H1 (cell line): ENCODE measurements around the gene CANT1. TPM values are rescaled to one million over a fixed set of nuclear protein-coding genes. Genes with fewer than 3 reads are reported as not detected.

Experiments
- CTCF ChIA-PET: fragments of 300-600 bp; sonication (Branson Sonifier 250); formaldehyde crosslinking; loops from one replicate; lab custom pipeline; 2021; ENCODE audit not compliant: partially characterized antibody; lab: Charles Lee
- POLR2A ChIA-PET: fragments of 300-600 bp; sonication (Branson Sonifier 250); formaldehyde crosslinking; loops from one replicate; lab custom pipeline; 2021; ENCODE audit warnings: inconsistent platforms; ENCODE audit not compliant: partially characterized antibody; lab: Charles Lee
- DNase-seq, 2 experiments: peaks; one replicate each; pipeline versions ENCODE4 v3.0.0 to v3.0.0-alpha.2; 2010 to 2022; ENCODE audit warnings: low spot score in 2 of 2, low read depth in 1 of 2, mixed read lengths in 1 of 2
- FAIRE-seq: peaks from 2 replicates; lab custom pipeline; 2011; peaks lifted over from hg19 to GRCh38; lab: Jason Lieb, UNC
- H2AFZ ChIP-seq: 2 replicates; pipeline ENCODE4 v1.8.1; 2012; ENCODE audit warnings: low read length, inconsistent platforms
- H2AK5ac ChIP-seq: 2 replicates; pipeline ENCODE4 v1.6.1; 2013; ENCODE audit warnings: low read depth, low read length
- H2BK120ac ChIP-seq: replicated peaks from 2 replicates; pipeline ENCODE3; 2013; ENCODE audit warnings: low read depth, low read length, inconsistent platforms
- H2BK12ac ChIP-seq: 2 replicates; pipeline ENCODE4 v1.6.1; 2013; ENCODE audit warnings: low read depth, low read length
- H2BK15ac ChIP-seq: 2 replicates; pipeline ENCODE4 v1.6.1; 2013; ENCODE audit warnings: low read length
- H2BK20ac ChIP-seq: 2 replicates; pipeline ENCODE4 v1.6.1; 2013; ENCODE audit warnings: low read length
- H2BK5ac ChIP-seq: 2 replicates; pipeline ENCODE4 v1.6.1; 2013; ENCODE audit warnings: low read depth, low read length
- H3K14ac ChIP-seq: 2 replicates; pipeline ENCODE4 v1.6.1; 2013; ENCODE audit warnings: inconsistent platforms; ENCODE audit not compliant: insufficient read length
- H3K18ac ChIP-seq: 2 replicates; pipeline ENCODE4 v1.6.1; 2013; ENCODE audit warnings: low read length; ENCODE audit errors: extremely low read depth
- H3K23ac ChIP-seq: 2 replicates; pipeline ENCODE4 v1.6.1; 2013; ENCODE audit warnings: inconsistent platforms; ENCODE audit not compliant: insufficient read length
- H3K23me2 ChIP-seq: 2 replicates; pipeline ENCODE4 v1.6.1; 2013; ENCODE audit warnings: low read depth, low read length
- H3K27ac ChIP-seq: 2 replicates; pipeline ENCODE4 v1.6.1; 2011; ENCODE audit warnings: low read depth, low read length, inconsistent platforms
- H3K27me3 ChIP-seq, 4 experiments: replicated peaks in 1 of 4; 1 replicate in 1 of 4; 2 replicates in 3 of 4; pipeline versions ENCODE4 v1.6.1 to v1.8.1; 2011 to 2013; ENCODE audit warnings: low read length in 3 of 4, mild to moderate bottlenecking in 3 of 4, inconsistent platforms in 2 of 4, mixed read lengths in 2 of 4, moderate library complexity in 1 of 4; ENCODE audit not compliant: control insufficient read depth in 3 of 4, insufficient read depth in 3 of 4; ENCODE audit errors: extremely low read depth in 1 of 4
- H3K36me3 ChIP-seq, 4 experiments: 2 replicates each; pipeline versions ENCODE4 v1.6.1 to v1.8.1; 2011 to 2013; ENCODE audit warnings: mild to moderate bottlenecking in 4 of 4, low read length in 3 of 4, moderate library complexity in 2 of 4, control low read depth in 1 of 4, inconsistent platforms in 1 of 4; ENCODE audit not compliant: insufficient read depth in 4 of 4, control insufficient read depth in 2 of 4
- H3K4ac ChIP-seq: replicated peaks from 2 replicates; pipeline ENCODE3; 2013; ENCODE audit warnings: low read length, low read depth, mixed read lengths, inconsistent platforms; ENCODE audit not compliant: insufficient read length
- H3K4me1 ChIP-seq, 4 experiments: replicated peaks in 1 of 4; 1 replicate in 1 of 4; 2 replicates in 3 of 4; pipeline versions ENCODE4 v1.6.1 to v1.8.1; 2011 to 2013; ENCODE audit warnings: low read length in 3 of 4, inconsistent platforms in 2 of 4, mixed read lengths in 1 of 4; ENCODE audit not compliant: insufficient read depth in 4 of 4, control insufficient read depth in 3 of 4
- H3K4me2 ChIP-seq, 2 experiments: 2 replicates each; pipeline versions ENCODE4 v1.6.1 to v1.8.1; 2011 to 2013; ENCODE audit warnings: low read depth in 2 of 2, low read length in 2 of 2, control low read depth in 1 of 2, inconsistent platforms in 1 of 2, mild to moderate bottlenecking in 1 of 2; ENCODE audit not compliant: insufficient read depth in 1 of 2
- H3K4me3 ChIP-seq, 4 experiments: fragments of 200-600, 300-600 bp in 1 of 4; sonication (generic), shearing (Covaris generic), sonication (Bioruptor Twin) in 1 of 4; 2 replicates each; pipeline versions ENCODE4 v1.5.1 to v1.8.1; 2011 to 2016; ENCODE audit warnings: low read length in 4 of 4, low read depth in 3 of 4, control low read depth in 2 of 4, inconsistent platforms in 2 of 4, mild to moderate bottlenecking in 2 of 4, mixed read lengths in 1 of 4, moderate library complexity in 1 of 4; ENCODE audit not compliant: insufficient read depth in 2 of 4; ENCODE audit errors: extremely low read depth in 1 of 4
- H3K56ac ChIP-seq: replicated peaks from 2 replicates; pipeline ENCODE3; 2013; ENCODE audit warnings: low read depth, mild to moderate bottlenecking, mixed read lengths, low read length, inconsistent platforms; ENCODE audit not compliant: insufficient read length
- H3K79me1 ChIP-seq: 2 replicates; pipeline ENCODE4 v1.6.1; 2013; ENCODE audit warnings: low read depth, low read length, control low read depth
- H3K79me2 ChIP-seq, 2 experiments: 2 replicates each; pipeline versions ENCODE4 v1.6.1 to v1.8.1; 2012 to 2013; ENCODE audit warnings: low read length in 2 of 2, mild to moderate bottlenecking in 2 of 2, inconsistent platforms in 1 of 2; ENCODE audit not compliant: insufficient read depth in 2 of 2, control insufficient read depth in 1 of 2
- H3K9ac ChIP-seq, 4 experiments: replicated peaks in 1 of 4; 1 replicate in 1 of 4; 2 replicates in 3 of 4; pipeline versions ENCODE4 v1.6.1 to v1.8.1; 2011 to 2013; ENCODE audit warnings: low read depth in 3 of 4, low read length in 3 of 4, control low read depth in 2 of 4, mild to moderate bottlenecking in 2 of 4, moderate library complexity in 2 of 4, inconsistent platforms in 1 of 4; ENCODE audit errors: extremely low read depth in 1 of 4
- H3K9me3 ChIP-seq, 2 experiments: 2 replicates each; pipeline versions ENCODE4 v1.6.1 to v1.8.1; 2012 to 2013; ENCODE audit warnings: mild to moderate bottlenecking in 2 of 2, moderate library complexity in 2 of 2, control low read depth in 1 of 2, inconsistent platforms in 1 of 2, low read depth in 1 of 2, low read length in 1 of 2, mixed read lengths in 1 of 2; ENCODE audit not compliant: insufficient read depth in 2 of 2
- H4K20me1 ChIP-seq, 2 experiments: replicated peaks in 1 of 2; 2 replicates each; pipeline versions ENCODE3 to v1.8.1; 2011 to 2013; ENCODE audit warnings: inconsistent platforms in 2 of 2, low read length in 2 of 2, mild to moderate bottlenecking in 1 of 2; ENCODE audit not compliant: insufficient read depth in 2 of 2, control insufficient read depth in 1 of 2
- H4K5ac ChIP-seq: 2 replicates; pipeline ENCODE4 v1.6.1; 2013; ENCODE audit warnings: low read length, low read depth, mixed read lengths, inconsistent platforms; ENCODE audit not compliant: insufficient read length
- H4K8ac ChIP-seq: 2 replicates; pipeline ENCODE4 v1.8.0; 2013; ENCODE audit warnings: mild to moderate bottlenecking, moderate library complexity, low read length, inconsistent platforms; ENCODE audit not compliant: insufficient read depth; ENCODE audit errors: extremely low read depth
- H4K91ac ChIP-seq: replicated peaks from 2 replicates; pipeline ENCODE3; 2013; ENCODE audit warnings: low read length, mixed read lengths, inconsistent platforms; ENCODE audit not compliant: insufficient read length
- ATF2 ChIP-seq: IDR thresholded peaks from 2 replicates; pipeline ENCODE4 v1.6.1; 2012; ENCODE audit warnings: low read length, inconsistent platforms
- BACH1 ChIP-seq: IDR thresholded peaks from 2 replicates; pipeline ENCODE4 v1.6.1; 2012; ENCODE audit warnings: low read length, improper control_type of control experiment
- CEBPB ChIP-seq: IDR thresholded peaks from 2 replicates; pipeline ENCODE4 v1.6.1; 2012; ENCODE audit warnings: low read depth, low read length
- E2F6 ChIP-seq: IDR thresholded peaks from 2 replicates; pipeline ENCODE4 v1.6.1; 2012; ENCODE audit warnings: inconsistent platforms
- EZH2 ChIP-seq: fragments of 200-600 bp; sonication (generic); IDR thresholded peaks from 2 replicates; pipeline ENCODE4 v1.7.1; 2012; ENCODE audit warnings: low read depth, mild to moderate bottlenecking, moderate library complexity, low read length, inconsistent platforms; ENCODE audit not compliant: severe bottlenecking
- MAX ChIP-seq: IDR thresholded peaks from 2 replicates; pipeline ENCODE4 v1.6.1; 2012; ENCODE audit warnings: inconsistent platforms
- POU5F1 ChIP-seq: IDR thresholded peaks from 2 replicates; pipeline ENCODE4 v1.6.1; 2011; ENCODE audit warnings: low read depth, mild to moderate bottlenecking, low read length, moderate library complexity
- SIN3A ChIP-seq, 2 experiments: IDR thresholded peaks in 1 of 2; conservative IDR thresholded peaks in 1 of 2; 2 replicates each; pipeline ENCODE4 v1.6.1; 2011 to 2012; ENCODE audit warnings: low read length in 2 of 2, improper control_type of control experiment in 1 of 2, low read depth in 1 of 2, mild to moderate bottlenecking in 1 of 2
- TEAD4 ChIP-seq: IDR thresholded peaks from 2 replicates; pipeline ENCODE4 v1.6.1; 2012; ENCODE audit warnings: low read depth, low read length, inconsistent platforms, mixed read lengths
- WGBS, 2 experiments: shearing (Covaris generic) in 1 of 2; methylation state at CpG; one replicate each; pipeline versions ENCODE4 v1.1.6 to v1.1.7; 2013 to 2015; ENCODE audit warnings: low lambda C conversion rate in 2 of 2, mixed read lengths in 2 of 2, inconsistent platforms in 1 of 2, low coverage in 1 of 2, missing lambda C conversion rate in 1 of 2; ENCODE audit not compliant: insufficient replicate concordance in 2 of 2, insufficient coverage in 1 of 2, insufficient read length in 1 of 2; ENCODE audit errors: extremely low coverage in 1 of 2, missing lambda C conversion rate in 1 of 2; 5-methylcytosine and 5-hydroxymethylcytosine counted together
- polyA plus RNA-seq, 7 experiments: library from polyadenylated mRNA; depleted of rRNA in 3 of 7; stranded (reverse) in 5 of 7; unstranded in 2 of 7; fragments of >200 nt in 5 of 7; fragments of 200-250 nt in 2 of 7; gene quantifications; 1 replicate in 5 of 7; 2 replicates in 1 of 7; 4 replicates in 1 of 7; pipeline versions ENCODE4 v1.2.1 to v1.2.3, GENCODE V29; 2011 to 2013; ENCODE audit warnings: missing spikeins in 2 of 7, mixed read lengths in 2 of 7
- total RNA-seq: library from RNA; stranded (reverse); fragmentation: NEBNext Ultra II Directional; extraction: Animal tissue kit (Norgen Biotek cat#: 25700); gene quantifications from 2 replicates; pipeline ENCODE4 v1.2.1, GENCODE V29; 2021

CANT1 gene
- total and polyA plus RNA-seq, 2 of the 8 experiments (the other 6 are each of a cell fraction or from before 2014, with no cell fraction given), result 23.0 to 32.6 TPM

- Histone ChIP-seq H2BK12ac (no peak overlapping the region), H3K79me2 (no peaks in the 10 kb centered on the region; a peak in 1 of 4 replicates), H2BK20ac (no peak overlapping the region), H4K5ac (no peak overlapping the region), H3K18ac (no peak overlapping the region), H2BK120ac (no peak overlapping the region), H3K4ac (no peak overlapping the region), H3K4me1 (peaks cover 0 to 20% (median 12%) of the 10 kb centered on the region in 4 experiments; a peak in 6 of 7 replicates), H3K4me2 (no peak overlapping the region), H3K9ac (no peak overlapping the region), H3K27me3 (no peaks in the 10 kb centered on the region), H4K91ac (no peak overlapping the region), H4K20me1 (peaks cover 0 to 2% of the 10 kb centered on the region in 2 experiments), H3K79me1 (no peaks in the 10 kb centered on the region), H3K9me3 (no peaks in the 10 kb centered on the region), H3K27ac (no peak overlapping the region), H3K14ac (no peak overlapping the region), H3K23ac (no peak overlapping the region), H3K4me3 (no peak overlapping the region), H2AK5ac (no peak overlapping the region), H2BK15ac (no peak overlapping the region), H3K23me2 (no peaks in the 10 kb centered on the region), H4K8ac (no peak overlapping the region), H3K56ac (no peak overlapping the region), H3K36me3 (no peaks in the 10 kb centered on the region; a peak in 2 of 8 replicates), H2AFZ (no peak overlapping the region), H2BK5ac (no peak overlapping the region)
- ChIA-PET CTCF (interaction anchor here (0.9 to 4.4 kb wide), 5 partner anchors 10 to 112 kb away, joined by 3 to 19 read pairs (median 4); no protein-coding TSS in a partner anchor), POLR2A (interaction anchor here (1.0 kb wide), 1 partner anchor 11 kb away, joined by 4 read pairs; no protein-coding TSS in a partner anchor)
- 92% methylated on average over 17 of the region's 20 CpGs; no CpG with 5 or more reads in 1 of the 2 experiments for WGBS, 2 experiments
- FAIRE-seq, result no peak
- no peak for DNase-seq
- TF ChIP-seq MAX (no peak), TEAD4 (no peak), POU5F1 (no peak), CEBPB (no peak), BACH1 (no peak), E2F6 (no peak), SIN3A (conservative IDR thresholded peaks at IDR 0.05 in 1 of 2, IDR thresholded peaks at IDR 0.05 in 1 of 2; ENCODE audit: low read depth in 1 of 2, low read length in 2 of 2) (no peak), EZH2 (no peak), ATF2 (no peak)
These were observed 32.5 kb downstream of the CANT1 start for GRCh38 chr17:78976907-78977680.
